ENCODE results near the gene ABCE1.

Gene ABCE1

DNA sequence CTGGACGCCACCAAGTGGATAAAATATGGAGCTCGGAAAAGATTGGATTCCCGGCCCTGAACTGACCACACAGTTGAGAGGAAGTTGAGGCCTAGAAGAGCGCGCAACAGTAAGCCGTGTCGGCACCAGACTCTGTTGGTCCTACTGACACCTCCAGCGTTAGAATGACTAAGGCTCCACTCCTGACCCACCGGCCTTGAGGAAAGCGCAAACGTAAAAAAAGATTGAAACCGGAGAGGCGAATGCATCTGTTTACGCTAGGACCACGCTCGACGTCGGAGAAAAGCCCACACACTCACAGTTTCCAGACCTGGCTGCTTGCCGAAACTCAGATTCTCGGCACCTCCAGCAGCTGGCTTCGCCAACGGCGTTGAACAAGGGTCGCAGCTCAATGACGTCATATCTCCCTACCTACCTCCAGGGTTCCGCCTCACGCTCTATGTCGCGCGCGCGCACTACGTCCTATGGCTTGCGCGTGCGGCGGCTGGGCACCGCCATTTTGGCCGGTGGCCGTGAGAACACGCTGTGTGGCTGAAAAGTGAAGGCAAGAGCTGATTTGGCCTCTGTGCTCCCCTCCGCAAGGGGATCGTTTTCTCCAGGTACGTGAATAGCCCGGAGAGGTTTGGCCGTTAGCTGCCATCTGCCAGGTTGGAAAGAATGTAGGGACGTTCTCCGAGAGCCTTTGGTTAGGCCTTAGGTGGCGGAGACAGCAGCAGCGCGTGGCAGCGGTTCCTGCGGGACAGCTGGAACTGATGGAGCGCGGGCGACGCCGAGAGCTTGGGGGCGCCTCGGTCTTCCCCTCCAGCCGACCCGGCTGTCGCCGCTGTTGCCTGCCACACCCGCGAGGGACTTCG lies at the start of gene ABCE1, which contains the start of gene ANAPC10:
ABCE1 (plus strand) TSS at position 491 of the 854 bp plus-strand sequence. CDS start 6,102 bp downstream, outside the sequence.
ANAPC10 (minus strand) TSS at position 376 of the 854 bp plus-strand sequence. CDS start 2,097 bp downstream, outside the sequence.
- DNase-seq, result peak; percentile 86 to 95 (median 92)

DNA sequence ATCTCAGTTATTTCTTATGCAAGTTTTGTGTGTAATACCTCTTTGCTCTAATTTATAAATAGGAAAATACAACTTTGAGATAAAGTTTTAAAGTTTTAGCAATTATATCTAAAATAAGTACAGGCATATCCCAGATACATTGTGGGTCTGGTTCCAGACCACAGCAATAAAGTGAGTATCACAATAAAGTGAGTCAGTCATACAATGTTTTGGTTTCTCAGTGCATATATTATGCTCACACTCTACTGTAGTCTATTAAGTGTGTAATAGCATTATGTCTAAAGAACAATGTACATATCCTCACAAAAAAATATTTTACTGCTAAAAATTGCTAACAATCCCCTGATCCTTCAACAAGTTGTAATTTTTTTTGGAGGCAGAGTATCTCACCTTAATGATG lies 49.3 kb upstream of the ABCE1 start:
- DNase-seq, result no peak

- DNase-seq, result no peak
Observed at GRCh38 chr4:145049241-145049640, 48.9 kb upstream of the ABCE1 start.

- no peak for DNase-seq
Observed at GRCh38 chr4:145055533-145056257, 42.4 kb upstream of the ABCE1 start.

GRCh38 chr4:145056325-145057130 lies 41.6 kb upstream of the ABCE1 start:
- no peak for DNase-seq

- no peak for DNase-seq
Observed at GRCh38 chr4:145058256-145058655, 39.9 kb upstream of the ABCE1 start.

DNA sequence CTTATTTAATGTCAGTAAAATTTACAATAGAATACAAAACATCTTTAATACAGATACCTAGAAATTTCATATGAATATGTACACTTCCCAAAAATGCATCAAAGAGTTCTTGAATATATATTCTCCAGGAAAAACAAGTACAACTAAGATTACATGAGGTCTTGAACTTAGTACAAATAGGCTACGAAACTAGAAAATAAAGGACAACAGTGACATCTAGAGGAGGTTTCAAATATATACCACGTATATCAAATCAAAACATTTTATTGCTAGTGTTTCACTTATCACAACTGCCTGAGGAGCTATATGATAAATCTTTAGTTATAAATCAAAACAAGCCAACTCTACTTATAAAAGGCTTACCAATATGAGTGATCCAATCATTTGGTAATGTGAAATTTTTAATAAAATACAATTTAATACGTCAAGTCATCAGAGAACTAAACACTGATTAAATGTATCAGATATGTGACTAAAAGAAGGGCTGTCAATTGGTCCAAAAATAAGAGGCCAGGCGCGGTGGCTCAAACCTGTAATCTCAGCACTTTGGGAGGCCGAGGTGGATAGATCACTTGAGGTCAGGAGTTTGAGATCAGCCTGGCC lies 36.7 kb upstream of the ABCE1 start:
- DNase-seq, result peak in 2 of 6 experiments; percentile 48 to 51

DNA sequence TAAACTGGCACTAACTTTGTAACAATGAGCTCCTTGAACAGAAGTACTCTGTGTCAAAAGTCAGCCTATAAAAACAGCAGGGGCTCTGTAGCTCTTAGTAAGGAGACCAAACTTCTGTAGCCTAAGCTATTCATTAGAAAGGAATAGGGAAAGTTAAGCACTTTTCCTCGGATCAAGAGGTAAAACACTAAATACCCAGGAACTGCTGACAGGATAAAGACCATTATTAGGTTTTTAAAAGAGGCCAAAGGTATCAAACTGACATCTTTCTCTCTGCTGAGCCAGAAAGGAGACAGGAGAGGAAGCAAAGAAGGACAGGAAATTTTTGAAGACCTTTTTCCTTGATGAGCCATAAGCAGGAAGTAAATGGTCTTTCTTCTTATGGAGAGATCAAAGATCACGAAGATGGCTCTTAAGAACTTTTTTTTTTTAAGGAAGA lies 32.0 kb upstream of the ABCE1 start:
- DNase-seq, result no peak

- DNase-seq, result no peak
Observed at GRCh38 chr4:145069361-145069760, 28.8 kb upstream of the ABCE1 start.

- DNase-seq, result no peak
Observed at GRCh38 chr4:145071560-145071959, 26.6 kb upstream of the ABCE1 start.

- DNase-seq, result no peak
Observed at GRCh38 chr4:145075742-145076468, 22.2 kb upstream of the ABCE1 start.

DNA sequence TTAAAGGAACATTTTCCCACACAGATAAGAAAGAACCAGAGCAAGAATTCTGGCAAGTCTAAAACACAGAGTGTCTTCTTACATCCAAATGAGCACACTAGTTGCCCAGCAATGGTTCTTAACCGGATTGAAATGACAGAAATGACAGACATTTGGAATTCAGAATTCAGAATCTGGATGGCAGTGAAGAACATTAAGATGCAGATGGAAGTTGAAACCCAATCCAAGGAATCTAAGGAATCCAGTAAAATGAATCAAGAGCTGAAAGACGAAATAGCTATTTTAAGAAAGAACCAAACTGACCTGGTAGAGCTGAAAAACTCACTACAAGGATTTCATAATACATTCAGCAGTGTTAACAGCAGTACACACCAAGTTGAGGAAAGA lies 21.6 kb upstream of the ABCE1 start:
- no peak for DNase-seq

GRCh38 chr4:145081756-145082155 lies 16.4 kb upstream of the ABCE1 start:
- DNase-seq, result no peak

DNA sequence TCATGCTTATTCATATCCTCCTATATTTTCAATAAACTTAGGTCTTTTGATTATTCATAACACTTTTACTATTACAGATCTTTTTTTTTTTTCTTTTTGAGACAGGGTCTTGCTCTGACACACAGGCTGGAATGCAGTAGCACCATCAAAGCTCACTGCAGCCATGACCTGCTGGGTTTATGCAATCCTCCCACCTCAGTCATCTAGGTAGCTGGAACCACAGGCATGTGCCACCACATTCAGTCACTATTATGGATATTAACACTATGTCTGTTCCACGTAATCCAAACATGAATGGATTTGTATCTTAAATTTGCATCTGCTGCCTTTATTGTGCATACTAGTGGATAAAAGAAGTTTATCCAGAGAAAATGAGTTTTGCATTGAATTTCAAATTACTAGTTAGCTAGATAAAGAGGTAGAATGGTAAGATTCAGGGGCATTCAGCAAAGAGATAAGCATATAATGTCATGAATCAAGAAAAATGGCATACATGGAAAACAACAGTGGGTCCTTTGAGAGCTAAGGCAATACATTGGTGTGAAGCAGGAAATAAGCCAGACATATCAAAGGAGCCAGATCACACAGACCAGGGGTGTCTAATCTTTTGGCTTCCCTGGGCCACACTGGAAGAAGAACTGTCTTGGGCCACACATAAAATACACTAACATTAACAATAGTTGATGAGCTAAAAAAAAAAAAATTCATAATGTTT lies 14.1 kb upstream of the ABCE1 start:
- DNase-seq, result no peak

DNA sequence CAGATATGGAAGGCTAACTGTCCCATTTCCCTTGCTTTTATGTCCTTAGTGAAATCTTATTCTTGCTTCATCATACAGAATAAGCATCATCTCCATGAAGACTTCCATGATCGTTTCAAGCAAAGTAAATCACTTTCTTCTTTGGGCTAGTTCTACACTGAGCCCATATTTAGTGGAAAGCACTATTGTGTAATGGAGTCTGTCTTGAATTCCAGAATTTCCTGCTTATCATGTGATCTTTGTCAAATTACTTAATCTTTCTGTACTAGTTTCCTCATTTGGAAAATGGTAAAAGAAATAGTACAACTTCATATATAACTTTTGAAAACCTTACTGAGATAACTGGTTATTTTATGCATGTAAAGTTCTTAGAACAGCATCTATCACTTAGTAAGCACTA lies 7.7 kb upstream of the ABCE1 start:
- DNase-seq, result no peak

DNA sequence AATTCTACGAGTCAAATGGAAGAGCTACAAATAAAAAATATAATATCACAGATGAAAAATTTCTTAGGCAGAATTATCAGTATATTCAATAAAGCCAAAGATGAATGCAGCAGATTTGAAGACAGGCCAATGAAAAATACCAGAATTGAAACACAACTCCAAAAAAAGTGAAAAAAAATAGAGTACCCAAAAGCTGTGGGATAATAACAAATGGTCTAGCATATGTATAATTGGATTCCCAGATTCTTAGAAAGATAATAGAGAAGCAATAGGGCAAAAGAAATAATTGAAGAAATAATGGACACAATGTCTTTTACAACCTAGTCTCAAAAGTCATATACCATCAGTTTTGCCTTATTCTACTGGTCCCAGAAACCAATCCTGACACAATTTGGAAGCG lies 4.5 kb upstream of the ABCE1 start:
- no peak for DNase-seq

DNA sequence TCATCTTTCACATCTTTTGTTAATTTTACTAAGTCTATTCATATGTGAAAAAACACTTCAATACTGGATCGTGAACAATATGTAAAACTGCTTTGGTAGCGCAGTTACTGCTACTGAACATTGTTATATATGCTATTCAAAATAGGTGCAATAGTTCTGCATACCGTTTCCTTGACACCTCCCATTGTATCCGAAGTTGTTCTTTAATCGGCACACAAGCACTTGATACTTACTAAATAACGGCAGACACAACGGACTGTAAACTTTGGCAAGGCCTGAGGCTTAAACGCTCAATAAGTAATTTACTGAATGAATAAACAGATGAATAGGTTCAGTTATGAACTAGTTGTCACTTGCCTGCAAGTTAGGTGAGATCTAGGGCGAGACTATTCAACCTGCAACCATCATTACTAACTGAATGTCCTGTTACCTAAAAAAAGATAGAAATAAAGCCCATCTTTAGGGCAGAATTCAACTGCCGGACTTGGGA lies 735 bp upstream of the ABCE1 start:
- DNase-seq, result no peak

GRCh38 chr4:145098675-145099037 lies 545 bp downstream of the ABCE1 start:
- DNase-seq, result peak in 2 of 6 experiments; percentile 34 to 50

GRCh38 chr4:145099653-145100052 lies 1.5 kb downstream of the ABCE1 start:
- DNase-seq, result no peak

GRCh38 chr4:145101091-145101490 lies 3.0 kb downstream of the ABCE1 start:
- DNase-seq, result no peak

DNA sequence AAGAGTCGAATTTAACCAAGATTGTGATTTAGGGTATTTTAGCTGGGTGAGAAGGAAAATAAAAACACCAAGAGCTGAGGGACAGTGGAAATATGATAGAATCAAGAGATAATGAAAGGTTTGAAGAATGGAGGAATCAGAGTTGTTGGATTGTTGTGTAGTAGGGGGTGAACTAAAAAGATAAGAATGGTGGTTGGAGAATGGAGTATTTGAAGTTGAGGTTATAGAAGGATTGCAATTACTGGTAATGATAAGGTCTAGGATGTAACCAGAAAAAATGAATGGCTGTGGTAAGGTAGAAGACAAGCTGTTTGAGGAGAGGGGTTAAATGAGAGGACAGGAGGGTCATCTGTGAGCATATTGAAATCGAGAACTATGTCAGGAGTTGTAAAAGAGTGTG lies 4.5 kb downstream of the ABCE1 start:
- no peak for DNase-seq

Measured in stimulated activated naive CD4-positive, alpha-beta T cell (primary cell).